Mesothelial cell of epicardium (in vitro differentiated cells): ENCODE measurements around the gene PLA2G15. TPM values are rescaled to one million over a fixed set of nuclear protein-coding genes. Genes with fewer than 3 reads are reported as not detected.

Experiments used
- DNase-seq, 2 experiments: peaks; one replicate each; pipeline ENCODE4 v3.0.0; 2021; ENCODE audit warnings: low spot score in 2 of 2; ENCODE audit not compliant: unreplicated experiment in 2 of 2
- H3K27ac Mint-ChIP-seq: 2 replicates; pipeline ENCODE4 v1.8.0; 2021; ENCODE audit warnings: mixed read lengths
- H3K27me3 Mint-ChIP-seq: 2 replicates; pipeline ENCODE4 v1.8.0; 2021; ENCODE audit warnings: low read depth, mixed read lengths
- H3K36me3 Mint-ChIP-seq: 2 replicates; pipeline ENCODE4 v1.8.0; 2021; ENCODE audit warnings: mixed read lengths
- H3K4me1 Mint-ChIP-seq: 2 replicates; pipeline ENCODE4 v1.8.0; 2021; ENCODE audit warnings: mixed read lengths
- H3K4me3 Mint-ChIP-seq: 2 replicates; pipeline ENCODE4 v1.8.0; 2021; ENCODE audit warnings: mild to moderate bottlenecking, moderate library complexity, mixed read lengths
- H3K9me3 Mint-ChIP-seq: 2 replicates; pipeline ENCODE4 v1.8.0; 2021; ENCODE audit warnings: mixed read lengths
- CTCF ChIP-seq: fragments of 200-600 bp; sonication (generic); IDR thresholded peaks from one replicate; pipeline ENCODE4 v1.5.0; 2021; ENCODE audit warnings: antibody characterized with exemption; ENCODE audit not compliant: unreplicated experiment
- total RNA-seq: library from RNA; stranded (reverse); gene quantifications from 3 replicates; pipeline ENCODE4 v1.2.1, GENCODE V29; 2021

The PLA2G15 gene
- total RNA-seq, 1 donor from 2014 or later: 19.4 TPM

GRCh38 chr16:68264128-68265077 is 19.2 kb downstream of the PLA2G15 start, which contains the start of gene SLC7A6:
Gene SLC7A6 (plus strand): TSS chr16:68264526. CDS start chr16:68274727, 10,201 bp downstream.
- DNase-seq: peak; percentile 71 to 85
- Mint-ChIP-seq H3K4me3 (peak within 1 kb of the TSS; percentile 94), H3K27ac (peak within 1 kb of the TSS; percentile 99), H3K27me3 (no peaks in the 10 kb centered on the region), H3K9me3 (no peaks in the 10 kb centered on the region), H3K36me3 (peaks cover 2% of the 10 kb centered on the region), H3K4me1 (peaks cover 42% of the 10 kb centered on the region)
- TF ChIP-seq CTCF: peak; percentile 72

- Mint-ChIP-seq H3K27me3 (no peaks in the 10 kb centered on the region), H3K27ac (peak overlapping the region; percentile 96), H3K9me3 (no peaks in the 10 kb centered on the region), H3K36me3 (no peaks in the 10 kb centered on the region), H3K4me1 (peaks cover 43% of the 10 kb centered on the region), H3K4me3 (peak overlapping the region; percentile 94)
- TF ChIP-seq CTCF: no peak
- DNase-seq: peak in 1 of 2 experiments; percentile 49
Measured at GRCh38 chr16:68265078-68265920, 20.1 kb downstream of the PLA2G15 start.

DNA sequence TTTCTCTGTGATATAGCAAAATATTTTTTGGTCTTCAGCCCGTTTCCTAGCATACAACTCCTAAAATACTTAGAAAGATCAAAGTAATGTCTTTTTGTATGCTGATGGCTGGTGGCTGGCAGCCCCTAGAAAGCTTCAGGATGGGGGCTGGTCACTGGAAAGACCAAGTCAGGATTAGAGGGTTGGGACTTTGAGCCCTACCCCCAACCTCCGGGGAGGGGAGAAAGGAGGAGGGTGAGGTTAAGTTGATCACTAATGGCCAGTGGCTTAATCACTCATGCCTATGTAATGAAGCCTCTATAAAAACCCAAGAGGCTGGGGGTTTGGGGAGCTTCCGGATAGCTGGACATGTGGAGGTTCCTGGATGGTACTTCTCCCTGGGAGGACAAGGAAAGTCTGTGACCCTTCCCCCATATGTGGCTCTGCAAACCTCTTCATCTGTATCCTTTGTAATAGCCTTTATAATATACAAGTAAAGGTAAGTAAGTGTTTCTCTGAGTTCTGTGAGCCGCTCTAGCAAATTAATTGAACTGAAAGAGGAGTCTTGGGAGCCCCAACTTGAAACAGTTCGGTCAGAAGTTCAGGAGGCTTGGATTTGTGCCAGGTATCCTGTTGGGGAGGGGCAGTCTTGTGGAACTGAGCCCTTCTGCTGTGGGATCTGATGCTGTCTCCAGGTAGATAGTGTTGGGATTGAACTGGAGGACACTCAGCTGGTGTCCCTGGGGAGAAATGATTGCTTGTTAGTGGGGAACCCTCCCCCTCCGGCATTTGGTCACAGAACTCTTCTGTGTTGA is 22.6 kb downstream of the PLA2G15 start:
- Mint-ChIP-seq H3K27ac (peak overlapping the region; percentile 95), H3K27me3 (no peaks in the 10 kb centered on the region), H3K4me1 (peaks cover 43% of the 10 kb centered on the region), H3K4me3 (peak overlapping the region; percentile 58), H3K36me3 (no peaks in the 10 kb centered on the region), H3K9me3 (no peaks in the 10 kb centered on the region)
- no peak for TF ChIP-seq CTCF
- peak in 1 of 2 experiments; percentile 61 for DNase-seq

- H3K4me1 Mint-ChIP-seq: peaks cover 36% of the 10 kb centered on the region
- H3K4me3 Mint-ChIP-seq: no peak overlapping the region
- H3K9me3 Mint-ChIP-seq: no peaks in the 10 kb centered on the region
- no peak for TF ChIP-seq CTCF
- H3K36me3 Mint-ChIP-seq: peaks cover 9% of the 10 kb centered on the region
- no peak for DNase-seq
- no peaks in the 10 kb centered on the region for H3K27me3 Mint-ChIP-seq
- no peak overlapping the region for H3K27ac Mint-ChIP-seq
Measured at GRCh38 chr16:68269793-68270192, 24.6 kb downstream of the PLA2G15 start.

DNA sequence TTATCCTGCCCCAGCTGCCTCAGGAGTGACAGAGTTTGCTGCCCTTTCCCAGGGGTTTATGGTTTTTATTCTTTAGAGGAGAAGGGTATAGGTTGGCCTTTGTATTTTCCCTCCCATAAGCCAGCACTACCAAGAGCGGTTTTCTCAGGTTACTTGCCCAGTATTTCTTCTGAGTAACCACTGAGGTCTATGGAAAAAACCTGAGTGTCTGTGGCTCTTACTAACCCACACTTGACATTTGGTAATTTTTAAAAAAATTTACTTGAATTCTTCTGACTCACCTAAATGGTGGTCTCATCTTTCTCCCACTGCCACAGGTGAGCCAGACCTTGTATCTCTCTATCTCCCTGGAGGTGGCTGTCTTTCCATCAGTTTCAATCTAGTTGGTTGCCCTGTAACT is 25.2 kb downstream of the PLA2G15 start:
- Mint-ChIP-seq H3K27ac (peak overlapping the region; percentile 50), H3K9me3 (no peaks in the 10 kb centered on the region), H3K4me3 (no peak overlapping the region), H3K36me3 (peaks cover 9% of the 10 kb centered on the region), H3K27me3 (no peaks in the 10 kb centered on the region), H3K4me1 (peaks cover 32% of the 10 kb centered on the region)
- no peak for DNase-seq
- TF ChIP-seq CTCF: no peak
